HG02943 (cell line): ENCODE results near the gene HTR3A.

ENCODE experiments used
- ATAC-seq: cut with Tn5 transposase; IDR thresholded peaks from one replicate; pipeline ENCODE4 v1.9.1; 2021; ENCODE audit warnings: mild to moderate bottlenecking, low read depth, moderate library complexity; ENCODE audit not compliant: unreplicated experiment

Gene HTR3A

GRCh38 chr11:113977701-113978100, 2.8 kb downstream of the HTR3A start:
- ATAC-seq = no peak

GRCh38 chr11:113979431-113979830, 4.5 kb downstream of the HTR3A start:
- no peak for ATAC-seq

- ATAC-seq = no peak
Measured at GRCh38 chr11:113980785-113981184, 5.9 kb downstream of the HTR3A start.

- no peak for ATAC-seq
Measured at GRCh38 chr11:113982306-113982705, 7.4 kb downstream of the HTR3A start.

- ATAC-seq = no peak
Measured at GRCh38 chr11:113984781-113985180, 9.9 kb downstream of the HTR3A start.

DNA sequence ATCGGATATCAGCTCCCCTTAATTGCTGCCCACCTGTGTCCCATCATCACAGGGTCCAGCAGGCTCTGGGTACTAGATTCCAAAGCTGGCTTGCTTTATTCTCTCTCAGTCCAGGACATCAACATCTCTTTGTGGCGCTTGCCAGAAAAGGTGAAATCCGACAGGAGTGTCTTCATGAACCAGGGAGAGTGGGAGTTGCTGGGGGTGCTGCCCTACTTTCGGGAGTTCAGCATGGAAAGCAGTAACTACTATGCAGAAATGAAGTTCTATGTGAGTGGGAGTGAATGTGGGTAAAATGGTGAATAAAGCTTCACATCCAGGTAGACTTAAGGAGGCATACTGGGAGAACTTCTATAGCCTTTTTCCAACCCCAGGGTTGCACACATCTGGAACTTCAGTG, 11.0 kb downstream of the HTR3A start:
- ATAC-seq = no peak

GRCh38 chr11:113986351-113987140, 11.6 kb downstream of the HTR3A start:
- no peak for ATAC-seq

GRCh38 chr11:113989381-113989780, 14.5 kb downstream of the HTR3A start:
- ATAC-seq = no peak

- ATAC-seq = no peak
Measured at GRCh38 chr11:113989916-113990315, 15.0 kb downstream of the HTR3A start.

DNA sequence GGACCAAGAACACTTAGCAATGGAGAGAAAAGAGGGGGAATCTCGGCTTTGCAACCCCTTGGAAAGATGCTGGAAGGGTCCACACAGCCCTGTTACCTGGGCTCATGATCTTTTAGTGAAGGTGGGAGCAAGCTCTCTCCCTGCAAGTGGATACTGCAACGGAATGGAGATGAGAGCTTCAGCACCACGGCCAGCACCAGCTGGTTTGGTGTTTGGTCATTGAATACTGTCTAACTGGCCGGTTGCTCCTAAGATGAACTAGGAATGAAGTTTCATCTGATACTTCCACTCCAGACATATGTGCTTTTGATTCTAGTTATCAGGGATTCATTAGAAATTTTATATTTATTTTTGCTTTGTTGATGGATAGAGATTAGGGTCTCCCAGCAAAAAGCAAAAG, 16.3 kb downstream of the HTR3A start:
- ATAC-seq = no peak

DNA sequence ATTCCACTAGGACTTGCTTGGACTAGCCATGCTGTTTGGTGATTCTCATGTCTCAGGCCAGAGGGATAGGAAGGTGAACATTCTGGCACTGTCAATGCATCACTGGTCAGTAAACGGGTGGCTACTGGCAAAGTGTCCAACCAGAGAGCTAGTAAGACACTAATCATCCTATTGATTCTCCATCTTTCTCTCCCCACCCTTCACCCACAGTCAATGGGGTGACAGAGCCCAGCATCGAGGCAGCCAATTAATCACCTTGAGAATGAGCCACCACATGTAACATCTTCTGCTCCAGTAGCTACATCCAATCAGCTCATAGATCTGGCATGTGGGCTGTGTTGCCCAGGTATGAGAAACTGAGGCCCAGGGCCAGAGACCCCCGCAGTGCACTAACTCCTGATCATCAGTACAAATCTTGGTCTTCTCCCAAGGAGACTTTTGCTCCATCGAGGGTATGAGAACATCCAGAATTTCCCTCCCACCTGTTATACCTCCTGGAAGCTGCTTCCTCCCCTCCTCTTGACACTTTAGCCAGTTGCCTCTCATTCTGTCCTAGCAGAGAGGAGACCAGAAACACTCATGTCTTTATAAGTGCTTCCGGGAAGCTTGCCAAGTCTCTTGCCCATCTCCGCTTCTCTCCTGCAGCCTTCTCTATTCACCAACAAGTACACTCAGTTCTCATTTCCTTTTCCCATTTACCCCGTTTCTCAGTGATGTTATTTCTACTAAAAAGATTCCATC, 17.0 kb downstream of the HTR3A start:
- ATAC-seq = no peak

GRCh38 chr11:113992459-113993110, 17.7 kb downstream of the HTR3A start:
- no peak for ATAC-seq

DNA sequence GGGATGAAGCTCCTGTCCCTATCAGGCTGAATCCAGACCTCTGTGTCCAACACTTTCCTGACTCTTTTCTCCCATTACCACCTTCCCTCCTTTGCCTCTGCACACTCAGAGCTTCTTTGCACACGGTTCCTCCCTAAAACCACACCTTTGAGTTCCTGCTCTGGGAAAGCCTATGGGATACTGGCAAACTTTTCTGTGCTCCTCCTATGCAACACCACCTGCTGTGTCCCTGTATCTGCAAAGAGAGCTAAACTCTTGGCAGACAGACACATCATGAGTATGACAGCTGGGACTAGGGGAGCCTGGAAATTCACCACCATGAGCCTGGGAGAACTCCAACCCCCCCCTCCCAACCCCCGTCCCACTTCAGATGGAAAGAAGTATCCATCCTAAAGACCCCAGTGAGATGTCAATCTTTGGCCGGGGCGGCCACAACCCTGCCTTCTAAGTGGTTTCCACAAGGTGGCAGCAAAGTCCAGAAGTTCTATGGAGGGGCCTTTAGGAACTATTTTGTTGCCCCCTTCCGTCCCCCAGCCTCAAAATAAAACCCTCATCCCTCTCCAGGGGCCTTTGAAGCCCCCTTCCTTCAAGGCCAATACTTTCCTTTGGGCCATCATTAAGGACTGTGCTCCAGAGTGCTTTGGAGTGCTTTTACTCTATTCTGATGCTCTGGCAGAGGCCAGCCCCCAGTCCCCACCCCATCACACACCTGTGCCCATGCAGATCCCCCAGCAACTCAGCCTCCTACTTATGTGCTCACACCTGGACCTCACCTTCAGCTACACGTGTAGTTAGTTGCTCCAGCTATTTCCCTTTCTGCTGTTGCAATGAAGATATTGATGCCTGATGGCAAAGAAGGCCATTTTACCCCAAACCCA, 19.4 kb downstream of the HTR3A start:
- ATAC-seq = no peak

DNA sequence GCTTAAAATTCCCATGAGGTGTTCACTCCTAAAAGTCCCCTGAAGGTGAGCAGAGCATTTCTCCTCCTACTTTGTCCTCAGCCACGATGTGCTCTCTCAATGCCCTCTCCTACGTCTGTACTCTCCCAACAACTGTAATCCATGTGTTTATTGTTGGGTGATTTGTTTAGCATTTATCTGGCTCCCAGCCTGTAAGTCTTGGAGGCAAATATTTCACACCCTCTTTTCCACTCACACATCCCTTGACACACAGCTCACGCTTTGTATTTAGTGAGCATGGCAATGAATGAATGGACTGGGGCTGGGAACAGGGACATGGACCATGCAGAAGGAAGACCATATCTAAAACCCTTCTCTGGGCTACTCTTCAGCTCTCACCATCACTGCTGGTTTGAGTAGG, 22.6 kb downstream of the HTR3A start:
- no peak for ATAC-seq

GRCh38 chr11:113998574-113998973, 23.7 kb downstream of the HTR3A start:
- no peak for ATAC-seq

DNA sequence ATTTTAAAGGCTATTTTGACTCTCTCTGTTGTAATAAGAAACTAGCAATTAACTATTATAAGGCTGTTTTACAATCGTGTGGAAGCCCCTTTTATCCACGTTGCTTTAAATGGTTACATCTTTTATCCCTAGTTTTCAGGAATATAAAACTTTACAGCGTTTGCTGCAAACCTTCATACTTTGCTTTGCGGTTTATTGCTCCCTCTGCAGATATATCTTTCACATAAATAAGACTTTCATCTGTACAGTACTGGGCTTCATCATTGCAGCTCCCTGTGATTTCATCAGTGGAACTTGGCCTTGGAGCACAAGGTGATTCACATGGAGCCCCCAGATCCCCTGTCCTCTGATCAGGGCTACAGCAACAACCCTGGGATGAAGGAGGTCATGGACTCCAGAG, 25.6 kb downstream of the HTR3A start:
- ATAC-seq = no peak

DNA sequence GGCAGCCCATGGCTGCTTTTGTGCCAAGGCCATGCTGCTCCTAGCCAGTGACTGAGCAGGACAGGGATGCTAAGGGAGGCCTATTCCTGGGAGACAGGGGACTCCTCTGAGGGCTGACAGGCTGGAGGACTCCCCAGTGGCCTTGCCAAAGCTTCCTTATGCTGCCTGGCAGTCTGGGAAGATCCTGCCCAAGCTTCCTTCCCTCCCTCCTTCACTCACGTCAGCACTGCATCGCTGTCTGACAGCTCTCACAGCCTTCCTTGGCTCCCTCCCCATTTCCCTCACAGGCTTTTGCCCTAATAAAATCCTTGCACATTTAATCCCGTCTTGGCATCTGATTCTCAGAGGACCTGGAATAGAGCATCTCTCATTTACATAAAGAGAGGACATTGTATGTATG, 26.5 kb downstream of the HTR3A start:
- no peak for ATAC-seq

GRCh38 chr11:114008331-114008730, 33.4 kb downstream of the HTR3A start:
- ATAC-seq = no peak

GRCh38 chr11:114010931-114011330, 36.0 kb downstream of the HTR3A start:
- no peak for ATAC-seq

GRCh38 chr11:114011443-114011842, 36.5 kb downstream of the HTR3A start:
- ATAC-seq = no peak

DNA sequence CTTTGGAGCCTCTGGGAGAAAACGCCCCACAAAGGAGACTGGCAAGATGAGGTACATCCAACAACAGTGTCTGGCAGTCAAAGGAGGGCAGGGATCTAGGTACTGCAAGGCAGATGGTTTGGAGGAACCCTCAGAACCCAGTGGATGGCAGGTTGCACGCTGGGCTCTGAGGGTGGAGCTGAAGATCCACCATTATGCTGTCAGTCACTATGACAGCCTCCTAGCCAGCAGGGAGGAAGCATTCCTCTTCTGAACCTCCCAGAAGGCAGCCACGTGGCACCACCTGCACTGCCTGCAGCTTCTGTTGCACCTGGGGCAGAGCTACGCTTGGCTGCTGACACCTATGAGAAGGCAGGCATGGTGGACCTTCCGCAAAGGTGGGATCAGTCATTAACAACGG, 40.2 kb downstream of the HTR3A start:
- no peak for ATAC-seq
